ENCODE data around the gene ADGRF3. TPM values are rescaled to one million over a fixed set of nuclear protein-coding genes. Genes with fewer than 3 reads are reported as not detected.

ADGRF3 gene
- total and polyA plus RNA-seq, 9 of the 15 experiments (the other 6 are each of a cell fraction or from before 2014, with no cell fraction given) = 0.04 to 0.54 (median 0.16) TPM; not detected in 2

DNA sequence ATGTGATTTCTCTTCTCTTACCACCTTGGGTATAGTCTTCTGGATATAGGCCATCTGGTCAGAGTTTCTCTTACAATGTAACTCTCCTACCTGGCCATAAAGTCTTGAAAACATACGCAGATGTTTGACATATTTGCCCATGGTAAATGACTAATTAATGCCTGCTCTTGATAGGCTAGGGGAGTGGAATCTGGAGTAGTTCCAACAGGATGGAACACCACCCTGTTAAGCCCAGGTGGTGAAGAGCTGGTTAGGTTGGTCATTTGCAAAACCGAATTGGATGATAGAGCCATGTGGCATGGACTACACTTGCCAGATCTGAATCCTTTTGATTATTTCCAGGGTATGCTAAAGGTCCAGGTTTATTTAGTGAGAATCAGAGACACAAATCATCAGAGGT lies 65.4 kb downstream of the ADGRF3 start (continued):
- TF ChIP-seq BCLAF1 (IDR thresholded peaks at IDR 0.05; ENCODE audit: borderline replicate concordance in 1 of 2, control insufficient read depth in 1 of 2, low read depth in 2 of 2, low read length in 1 of 2) (no peak), IFI16 (CRISPR knock-in tag; IDR thresholded peaks at IDR 0.05) (no peak)

- POLR2A ChIA-PET = no interaction called here
- Histone ChIP-seq H3K9me3 (replicated peaks; ENCODE audit: control insufficient read depth, insufficient read depth, low read depth, low read length) (no peaks in the 10 kb centered on the region), H3K79me2 (ENCODE audit: control insufficient read depth, insufficient read depth, low read length) (no peaks in the 10 kb centered on the region), H3K4me1 (replicated peaks in 1 of 2; ENCODE audit: control insufficient read depth in 2 of 2, insufficient read depth in 2 of 2, low read length in 2 of 2) (no peaks in the 10 kb centered on the region), H3K27ac (ENCODE audit: extremely low read depth, low read depth, low read length) (no peak overlapping the region), H4K20me1 (replicated peaks; ENCODE audit: control insufficient read depth, insufficient read depth, low read length) (no peaks in the 10 kb centered on the region), H2AFZ (ENCODE audit: low read depth, low read length) (no peak overlapping the region), H3K4me3 (no peak overlapping the region), H3K36me3 (ENCODE audit: control insufficient read depth, insufficient read depth, low read length) (peaks cover 83% of the 10 kb centered on the region), H3K9me1 (ENCODE audit: control insufficient read depth, insufficient read depth, low read length) (no peaks in the 10 kb centered on the region), H3K4me2 (ENCODE audit: insufficient read depth, low read length) (no peak overlapping the region), H3K9ac (ENCODE audit: insufficient read depth in 1 of 2, low read depth in 2 of 2, low read length in 2 of 2) (no peak overlapping the region), H3K27me3 (ENCODE audit: control insufficient read depth in 2 of 2, insufficient read depth in 2 of 2, low read length in 2 of 2) (no peaks in the 10 kb centered on the region)
- no TSS peak for BruUV-seq (replicated peaks)
- DNase-seq (ENCODE audit: extremely low read depth in 1 of 4, low spot score in 3 of 4) (no peak), ATAC-seq (no peak), FAIRE-seq (no peak)
- WGBS (ENCODE audit: insufficient coverage, low coverage, missing lambda C conversion rate) = 97% methylated on average over 3 of the region's 3 CpGs
- intact Hi-C loops (cut with micrococcal nuclease) = no loop called here
- in situ Hi-C loops (cut with MboI) = no loop called here
- CTCF ChIA-PET (ENCODE audit: low intra/inter-chr PET ratio) = no interaction called here
- no peak for TF ChIP-seq CREM (IDR thresholded peaks at IDR 0.05; ENCODE audit: low read depth)
- TF ChIP-seq KDM1A (IDR thresholded peaks at IDR 0.05) = no peak
- no peak for TF ChIP-seq MAFF (IDR thresholded peaks at IDR 0.05; ENCODE audit: low read length)
- TF ChIP-seq KLF13 (tag; IDR thresholded peaks at IDR 0.05; ENCODE audit: borderline replicate concordance, low read depth) = no peak
- TF ChIP-seq XRCC5 (IDR thresholded peaks at IDR 0.05; ENCODE audit: low read depth, low read length) = no peak
- no peak for TF ChIP-seq ZNF232 (CRISPR knock-in tag; IDR thresholded peaks at IDR 0.05)
- TF ChIP-seq, protein P1, sequence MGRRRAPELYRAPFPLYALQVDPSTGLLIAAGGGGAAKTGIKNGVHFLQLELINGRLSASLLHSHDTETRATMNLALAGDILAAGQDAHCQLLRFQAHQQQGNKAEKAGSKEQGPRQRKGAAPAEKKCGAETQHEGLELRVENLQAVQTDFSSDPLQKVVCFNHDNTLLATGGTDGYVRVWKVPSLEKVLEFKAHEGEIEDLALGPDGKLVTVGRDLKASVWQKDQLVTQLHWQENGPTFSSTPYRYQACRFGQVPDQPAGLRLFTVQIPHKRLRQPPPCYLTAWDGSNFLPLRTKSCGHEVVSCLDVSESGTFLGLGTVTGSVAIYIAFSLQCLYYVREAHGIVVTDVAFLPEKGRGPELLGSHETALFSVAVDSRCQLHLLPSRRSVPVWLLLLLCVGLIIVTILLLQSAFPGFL (CRISPR knock-in tag; IDR thresholded peaks at IDR 0.05) = no peak
Measured at GRCh38 chr2:26279886-26280285, 66.7 kb downstream of the ADGRF3 start.
